NB4 (cell line): ENCODE results near the gene TSNAXIP1.

Experiments used
- DNase-seq: peaks from one replicate; pipeline ENCODE4 v3.0.0; 2010; ENCODE audit warnings: low read depth
- H3K4me3 ChIP-seq: one replicate; pipeline ENCODE4 v1.5.1; 2011; ENCODE audit warnings: mild to moderate bottlenecking, low read depth, low read length, moderate library complexity
- CTCF ChIP-seq: IDR thresholded peaks from one replicate; pipeline ENCODE4 v1.5.1; 2012; ENCODE audit warnings: low read depth, low read length
- MAX ChIP-seq: IDR thresholded peaks from 2 replicates; pipeline ENCODE4 v1.6.1; 2011; ENCODE audit warnings: low read depth, low read length
- MYC ChIP-seq: IDR thresholded peaks from 2 replicates; pipeline ENCODE4 v1.6.1; 2011; ENCODE audit warnings: low read depth, low read length
- POLR2A ChIP-seq: IDR thresholded peaks from 2 replicates; pipeline ENCODE4 v1.6.1; 2011; ENCODE audit warnings: mild to moderate bottlenecking; ENCODE audit not compliant: insufficient read length; ENCODE audit errors: extremely low read depth

The TSNAXIP1 gene

GRCh38 chr16:67790071-67790470 lies 16.6 kb upstream of the TSNAXIP1 start:
- no peak overlapping the region for H3K4me3 ChIP-seq
- TF ChIP-seq CTCF (no peak), POLR2A (no peak), MAX (no peak), MYC (no peak)
- no peak for DNase-seq

GRCh38 chr16:67796099-67796718 lies 10.5 kb upstream of the TSNAXIP1 start:
- TF ChIP-seq MAX (no peak), MYC (no peak), CTCF (no peak), POLR2A (no peak)
- DNase-seq: no peak
- no peak overlapping the region for H3K4me3 ChIP-seq

GRCh38 chr16:67800338-67800926 lies 6.3 kb upstream of the TSNAXIP1 start:
- DNase-seq: no peak
- TF ChIP-seq CTCF (no peak), MYC (no peak), POLR2A (no peak), MAX (no peak)
- H3K4me3 ChIP-seq: no peak overlapping the region

- TF ChIP-seq POLR2A: no peak
- TF ChIP-seq MAX: no peak
- no peak for TF ChIP-seq CTCF
- TF ChIP-seq MYC: no peak
- no peak for DNase-seq
- no peak overlapping the region for H3K4me3 ChIP-seq
These were observed 5.4 kb upstream of the TSNAXIP1 start for GRCh38 chr16:67801241-67801640.

- no peak overlapping the region for H3K4me3 ChIP-seq
- no peak for DNase-seq
- no peak for TF ChIP-seq MAX
- no peak for TF ChIP-seq MYC
- TF ChIP-seq CTCF: no peak
- TF ChIP-seq POLR2A: no peak
These were observed 4.8 kb upstream of the TSNAXIP1 start for GRCh38 chr16:67801883-67802282.
